DOHH2 (cell line): ENCODE measurements around the gene CLHC1.

Experiments used
- EZH2phosphoT487 ChIP-seq: fragments of 200-600 bp; sonication (generic); IDR thresholded peaks from 2 replicates; pipeline ENCODE4 v1.6.1; 2017; ENCODE audit warnings: borderline replicate concordance, mild to moderate bottlenecking, antibody characterized with exemption, low read length, moderate library complexity, mixed read lengths
- TF ChIP-seq, protein P1 (sequence below): fragments of 200-600 bp; sonication (generic); IDR thresholded peaks from one replicate; pipeline ENCODE4 v1.5.1; 2014; ENCODE audit warnings: antibody characterized with exemption, mild to moderate bottlenecking, low read depth, low read length; ENCODE audit not compliant: poor library complexity, severe bottlenecking

DNA sequence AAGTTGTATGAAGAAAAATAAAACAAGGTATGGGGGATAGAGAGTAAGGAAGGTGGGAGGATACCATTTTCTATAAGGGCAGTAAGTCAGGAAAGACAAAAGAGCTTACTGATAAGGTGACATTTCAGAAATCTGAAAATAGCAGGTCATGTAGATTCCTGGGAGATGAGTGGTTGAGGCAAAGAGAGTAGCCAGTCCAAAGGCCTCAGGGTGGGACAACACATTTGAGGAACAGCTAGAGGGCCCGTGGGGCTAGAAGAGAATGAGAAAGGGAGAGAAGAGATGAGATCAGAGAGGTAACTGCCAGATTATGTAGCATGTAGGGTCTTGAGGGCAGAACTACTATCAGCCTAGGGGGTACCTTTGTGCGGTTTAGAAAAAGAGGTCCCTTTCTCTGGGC, 2.9 kb downstream of the CLHC1 start:
- TF ChIP-seq, protein P1, sequence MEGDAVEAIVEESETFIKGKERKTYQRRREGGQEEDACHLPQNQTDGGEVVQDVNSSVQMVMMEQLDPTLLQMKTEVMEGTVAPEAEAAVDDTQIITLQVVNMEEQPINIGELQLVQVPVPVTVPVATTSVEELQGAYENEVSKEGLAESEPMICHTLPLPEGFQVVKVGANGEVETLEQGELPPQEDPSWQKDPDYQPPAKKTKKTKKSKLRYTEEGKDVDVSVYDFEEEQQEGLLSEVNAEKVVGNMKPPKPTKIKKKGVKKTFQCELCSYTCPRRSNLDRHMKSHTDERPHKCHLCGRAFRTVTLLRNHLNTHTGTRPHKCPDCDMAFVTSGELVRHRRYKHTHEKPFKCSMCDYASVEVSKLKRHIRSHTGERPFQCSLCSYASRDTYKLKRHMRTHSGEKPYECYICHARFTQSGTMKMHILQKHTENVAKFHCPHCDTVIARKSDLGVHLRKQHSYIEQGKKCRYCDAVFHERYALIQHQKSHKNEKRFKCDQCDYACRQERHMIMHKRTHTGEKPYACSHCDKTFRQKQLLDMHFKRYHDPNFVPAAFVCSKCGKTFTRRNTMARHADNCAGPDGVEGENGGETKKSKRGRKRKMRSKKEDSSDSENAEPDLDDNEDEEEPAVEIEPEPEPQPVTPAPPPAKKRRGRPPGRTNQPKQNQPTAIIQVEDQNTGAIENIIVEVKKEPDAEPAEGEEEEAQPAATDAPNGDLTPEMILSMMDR: no peak
- TF ChIP-seq EZH2phosphoT487: no peak
